Breast epithelium (tissue), 4 donors: ENCODE results near the gene HSPA2. TPM values are rescaled to one million over a fixed set of nuclear protein-coding genes. Genes with fewer than 3 reads are reported as not detected.

Experiments used
- DNase-seq, 2 donors: peaks; one replicate each; pipeline ENCODE4 v3.0.0-alpha.2; 2019; ENCODE audit warnings: low spot score in 2 of 2
- H3K27ac ChIP-seq, 2 donors: fragments of 200-600 bp; sonication (generic) in 1 of 2; one replicate each; pipeline ENCODE4 v1.5.1; 2016 to 2019; ENCODE audit warnings: mild to moderate bottlenecking in 1 of 2
- H3K27me3 ChIP-seq, 2 donors: fragments of 200-600 bp; sonication (generic) in 1 of 2; one replicate each; pipeline versions ENCODE4 v1.5.1 to v1.6.0; 2017 to 2019; ENCODE audit warnings: control low read depth in 1 of 2, mild to moderate bottlenecking in 1 of 2
- H3K36me3 ChIP-seq: fragments of 200-600 bp; one replicate; pipeline ENCODE4 v1.5.1; 2019
- H3K4me1 ChIP-seq, 2 donors: fragments of 200-600 bp; sonication (generic); one replicate each; pipeline ENCODE4 v1.5.1; 2016 to 2019; ENCODE audit warnings: control low read depth in 1 of 2
- H3K4me3 ChIP-seq, 3 donors: fragments of 200-600 bp; sonication (generic); 1 replicate in 2 of 3; 2 replicates in 1 of 3; pipeline ENCODE4 v1.5.1; 2016 to 2019; ENCODE audit warnings: mild to moderate bottlenecking in 3 of 3, moderate library complexity in 2 of 3
- H3K9me3 ChIP-seq, 2 donors: fragments of 200-600 bp; sonication (generic) in 1 of 2; one replicate each; pipeline ENCODE4 v1.5.1; 2016 to 2019; ENCODE audit warnings: control low read depth in 1 of 2
- POLR2A ChIP-seq: fragments of 450-650 bp; IDR thresholded peaks from one replicate; pipeline ENCODE4 v1.6.1; 2016; ENCODE audit warnings: antibody characterized with exemption, mild to moderate bottlenecking, moderate library complexity
- POLR2AphosphoS5 ChIP-seq, 3 donors: sonication (generic); formaldehyde crosslinking; IDR thresholded peaks; one replicate each; pipeline ENCODE4 v1.6.1; 2017; ENCODE audit warnings: antibody characterized with exemption in 3 of 3
- intact Hi-C: fragments of 100-400 bp; cut with DNase I; formaldehyde crosslinking; loops from one replicate; pipeline ENCODE4 v1.15.1; 2023; ENCODE audit warnings: low total_unique reads
- total RNA-seq, 3 donors: library from RNA; depleted of rRNA; stranded (reverse); fragments of >200 nt; gene quantifications; one replicate each; pipeline ENCODE4 v1.1.0, GENCODE V29; 2016
- TF ChIP-seq, protein P1 (sequence below), 3 donors: fragments of 450-650 bp; IDR thresholded peaks; one replicate each; pipeline ENCODE4 v1.5.1; 2016 to 2017; ENCODE audit warnings: antibody characterized with exemption in 3 of 3, mild to moderate bottlenecking in 3 of 3, moderate library complexity in 3 of 3

HSPA2 gene
- total RNA-seq, 3 donors from 2014 or later = 12.2 to 33.1 (median 17.9) TPM

DNA sequence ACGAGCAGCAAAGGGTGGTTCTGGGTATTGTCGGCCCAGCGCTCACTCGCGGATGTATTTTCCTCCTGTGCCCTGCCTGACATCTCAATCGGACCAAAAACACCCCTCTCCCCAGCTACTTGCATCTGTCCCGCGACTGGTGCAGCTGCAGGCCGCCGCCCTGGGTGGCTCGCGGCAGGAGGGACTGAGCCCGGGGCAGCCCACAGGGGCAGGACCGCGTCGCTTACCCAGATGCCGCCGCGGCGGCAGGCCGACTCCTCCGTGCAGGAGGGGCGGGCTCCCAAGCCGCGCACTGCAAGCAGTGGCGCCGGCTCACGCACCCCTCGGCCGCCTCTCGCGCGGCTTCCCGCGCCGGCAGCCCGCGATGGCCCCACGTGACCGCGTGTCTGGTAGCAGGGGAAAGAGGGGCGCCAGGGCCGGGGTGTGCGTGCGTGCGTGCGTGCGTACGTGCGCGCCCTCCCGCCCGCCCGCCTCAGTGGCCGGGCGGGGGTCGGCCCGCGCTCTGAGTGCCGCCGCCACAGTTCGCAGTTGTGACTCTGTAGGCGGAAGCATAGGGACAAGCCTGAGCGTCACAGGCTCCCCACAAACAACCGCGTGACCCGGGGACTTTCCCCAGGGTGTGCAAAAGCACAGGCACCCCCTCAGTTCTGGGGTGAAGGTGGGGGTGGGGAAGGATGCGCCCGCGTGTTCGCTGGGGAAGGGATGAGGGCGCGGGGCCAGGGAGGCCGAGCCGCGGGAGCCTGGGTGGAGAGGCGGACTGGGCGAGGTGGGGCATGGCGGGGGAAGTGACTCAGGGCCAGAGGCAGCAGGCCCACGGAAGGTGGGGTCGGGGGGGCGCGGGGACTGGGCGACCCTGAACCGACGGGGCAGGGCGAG lies 36.9 kb upstream of the HSPA2 start, which contains the start of gene ZBTB25:
ZBTB25 (minus strand) TSS at position 405 of the 876 bp plus-strand sequence. CDS start 13,305 bp downstream, outside the sequence.
- Histone ChIP-seq H3K36me3 (no peaks in the 10 kb centered on the region), H3K9me3 (no peaks in the 10 kb centered on the region), H3K27ac (peak within 1 kb of the TSS; percentile 98 to 99), H3K4me1 (peaks cover 0 to 22% of the 10 kb centered on the region in 2 donors), H3K4me3 (peak within 1 kb of the TSS; percentile 69 to 79 (median 73)), H3K27me3 (no peaks in the 10 kb centered on the region)
- DNase-seq = peak; percentile 85 to 88
- TF ChIP-seq POLR2A = peak; percentile 66
- TF ChIP-seq, protein P1, sequence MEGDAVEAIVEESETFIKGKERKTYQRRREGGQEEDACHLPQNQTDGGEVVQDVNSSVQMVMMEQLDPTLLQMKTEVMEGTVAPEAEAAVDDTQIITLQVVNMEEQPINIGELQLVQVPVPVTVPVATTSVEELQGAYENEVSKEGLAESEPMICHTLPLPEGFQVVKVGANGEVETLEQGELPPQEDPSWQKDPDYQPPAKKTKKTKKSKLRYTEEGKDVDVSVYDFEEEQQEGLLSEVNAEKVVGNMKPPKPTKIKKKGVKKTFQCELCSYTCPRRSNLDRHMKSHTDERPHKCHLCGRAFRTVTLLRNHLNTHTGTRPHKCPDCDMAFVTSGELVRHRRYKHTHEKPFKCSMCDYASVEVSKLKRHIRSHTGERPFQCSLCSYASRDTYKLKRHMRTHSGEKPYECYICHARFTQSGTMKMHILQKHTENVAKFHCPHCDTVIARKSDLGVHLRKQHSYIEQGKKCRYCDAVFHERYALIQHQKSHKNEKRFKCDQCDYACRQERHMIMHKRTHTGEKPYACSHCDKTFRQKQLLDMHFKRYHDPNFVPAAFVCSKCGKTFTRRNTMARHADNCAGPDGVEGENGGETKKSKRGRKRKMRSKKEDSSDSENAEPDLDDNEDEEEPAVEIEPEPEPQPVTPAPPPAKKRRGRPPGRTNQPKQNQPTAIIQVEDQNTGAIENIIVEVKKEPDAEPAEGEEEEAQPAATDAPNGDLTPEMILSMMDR (IDR thresholded peaks at IDR 0.05) = no peak
- peak; percentile 20 to 84 (median 80) for TF ChIP-seq POLR2AphosphoS5 (IDR thresholded peaks at IDR 0.05)
- intact Hi-C loops = loop anchor here (1.0 kb wide), 1 partner anchor 142 kb away; no protein-coding TSS in a partner anchor

DNA sequence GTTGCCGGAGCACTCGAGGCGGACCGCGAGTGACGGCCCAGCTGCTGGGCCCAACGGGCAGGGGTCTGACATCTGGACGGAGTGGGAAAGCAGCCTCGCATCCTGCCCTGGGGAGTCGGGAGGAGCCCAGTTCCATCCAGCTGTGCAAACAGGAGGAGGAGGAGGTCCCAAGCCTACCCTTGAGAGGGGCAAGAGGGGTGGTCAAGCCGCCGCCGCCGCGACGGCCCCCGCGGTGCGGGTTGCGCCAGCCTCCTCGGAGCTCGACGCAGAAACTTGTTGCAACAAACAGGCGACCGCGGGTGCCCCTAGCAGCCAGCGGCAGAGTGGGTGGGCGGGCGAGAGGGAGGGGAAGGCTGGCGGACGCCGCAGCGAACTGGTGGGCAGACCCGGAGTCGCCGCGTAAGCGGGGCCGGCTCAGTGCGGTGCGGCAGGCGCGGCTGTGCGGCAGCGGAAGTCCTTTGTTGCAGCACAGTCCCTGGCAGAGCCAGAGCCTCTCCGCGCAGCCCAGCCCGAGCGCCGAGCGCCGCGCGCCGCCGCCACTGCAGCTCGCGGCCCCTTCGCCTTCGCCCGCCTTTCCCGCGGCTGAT lies 36.1 kb upstream of the HSPA2 start, which contains the start of gene ZBTB1:
ZBTB1 (plus strand) TSS at position 461 of the 587 bp plus-strand sequence. CDS start 16,735 bp downstream, outside the sequence.
- Histone ChIP-seq H3K4me1 (peaks cover 0 to 22% of the 10 kb centered on the region in 2 donors), H3K27ac (peak within 1 kb of the TSS; percentile 98 to 99), H3K9me3 (no peaks in the 10 kb centered on the region), H3K36me3 (no peaks in the 10 kb centered on the region), H3K27me3 (no peaks in the 10 kb centered on the region), H3K4me3 (peak within 1 kb of the TSS; percentile 69 to 79 (median 73))
- TF ChIP-seq, protein P1 (IDR thresholded peaks at IDR 0.05) = no peak
- peak in 2 of 3 donors; percentile 25 to 29 for TF ChIP-seq POLR2AphosphoS5 (IDR thresholded peaks at IDR 0.05)
- peak; percentile 28 for TF ChIP-seq POLR2A
- DNase-seq = peak; percentile 71 to 79
- intact Hi-C loops = loop anchor here (1.0 kb wide), 1 partner anchor 141 kb away; no protein-coding TSS in a partner anchor

DNA sequence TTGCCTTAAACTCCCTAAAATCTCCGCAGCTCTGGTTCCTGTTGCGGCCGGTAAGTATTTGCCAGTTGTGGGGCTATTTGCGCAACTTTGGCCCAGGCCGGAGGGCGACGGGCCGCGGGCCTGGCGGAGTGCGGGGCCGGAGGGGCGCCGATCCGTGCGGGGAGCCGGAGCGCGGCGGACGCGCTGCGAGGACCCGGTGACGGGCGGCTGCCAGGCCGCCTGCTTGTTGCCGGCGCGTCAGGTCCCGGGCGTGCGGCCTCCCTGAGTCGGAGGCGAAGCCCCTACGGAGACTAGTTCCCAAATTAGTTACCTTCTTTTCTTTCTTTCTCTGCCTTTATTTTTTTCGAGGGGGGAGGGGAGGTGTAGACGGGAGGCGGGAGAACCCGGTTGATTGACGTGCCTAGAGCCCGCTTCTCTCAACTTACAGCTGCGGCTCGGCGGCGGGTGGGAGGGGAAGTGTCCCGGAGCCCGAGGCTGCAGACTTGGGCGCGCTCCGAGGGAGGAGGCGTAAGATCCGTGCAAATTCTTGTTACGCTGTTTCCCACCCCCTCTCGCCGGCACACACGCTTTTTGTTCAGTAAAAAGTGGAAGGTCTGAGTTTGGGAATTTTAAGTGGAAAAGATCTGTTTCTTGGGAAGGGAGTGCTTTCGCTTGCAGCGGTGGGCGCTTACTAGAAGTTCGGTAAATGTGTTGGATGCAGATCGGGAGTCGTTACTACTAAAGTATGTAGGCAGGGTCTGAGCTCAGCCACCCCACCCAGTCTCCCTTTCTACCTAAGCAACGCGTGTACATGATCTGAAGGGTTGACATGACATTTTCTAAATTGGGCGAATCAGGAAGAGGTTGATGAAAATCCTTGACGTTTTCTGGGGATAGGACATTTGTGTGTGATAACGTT lies 35.4 kb upstream of the HSPA2 start:
- H3K9me3 ChIP-seq = no peaks in the 10 kb centered on the region
- intact Hi-C loops = loop anchor here (1.0 kb wide), 1 partner anchor 140 kb away; no protein-coding TSS in a partner anchor
- no peaks in the 10 kb centered on the region for H3K36me3 ChIP-seq
- H3K4me1 ChIP-seq = peaks cover 0 to 22% of the 10 kb centered on the region in 2 donors
- TF ChIP-seq, protein P1 (IDR thresholded peaks at IDR 0.05) = no peak
- TF ChIP-seq POLR2AphosphoS5 (IDR thresholded peaks at IDR 0.05) = peak in 1 of 3 donors; percentile 4
- peak overlapping the region; percentile 69 to 79 (median 73) for H3K4me3 ChIP-seq
- no peaks in the 10 kb centered on the region for H3K27me3 ChIP-seq
- H3K27ac ChIP-seq = peak overlapping the region; percentile 98 to 99
- DNase-seq = peak; percentile 85 to 86

DNA sequence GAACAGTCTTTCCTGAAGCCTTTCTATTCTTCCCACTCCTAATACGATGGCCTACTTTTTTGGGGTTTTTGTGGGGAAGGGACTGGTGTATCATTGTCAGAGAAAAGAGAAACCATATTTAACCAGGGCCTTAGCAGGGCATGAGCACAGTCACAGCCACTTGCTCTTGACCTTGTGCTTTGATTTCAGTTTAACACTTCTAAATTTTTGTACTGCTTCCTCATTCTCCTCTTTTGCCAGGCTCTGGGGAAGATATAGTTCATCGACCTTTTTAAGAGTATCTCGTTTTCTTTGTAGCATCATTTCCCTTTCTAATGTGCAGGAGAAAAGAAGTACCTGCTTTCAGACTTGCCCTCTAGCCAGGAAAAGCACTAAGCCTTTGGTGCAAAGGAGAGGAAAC lies 33.8 kb upstream of the HSPA2 start:
- peak overlapping the region in 1 of 2 donors; percentile 98 for H3K27ac ChIP-seq
- no peak for DNase-seq
- no peak for TF ChIP-seq POLR2AphosphoS5 (IDR thresholded peaks at IDR 0.05)
- TF ChIP-seq, protein P1 (IDR thresholded peaks at IDR 0.05) = no peak
- TF ChIP-seq POLR2A = no peak
- H3K4me3 ChIP-seq = peak overlapping the region; percentile 69 to 79 (median 73)
- peaks cover 0 to 16% of the 10 kb centered on the region in 2 donors for H3K4me1 ChIP-seq
- H3K27me3 ChIP-seq = no peaks in the 10 kb centered on the region
- no peaks in the 10 kb centered on the region for H3K9me3 ChIP-seq
- no peaks in the 10 kb centered on the region for H3K36me3 ChIP-seq
- intact Hi-C loops = no loop called here
